ENCODE measurements around the gene SKI.

The SKI gene

GRCh38 chr1:2224170-2224584 is 3.9 kb upstream of the SKI start:
- in situ Hi-C loops (cut with HindIII; ENCODE audit: low sequenced_read_pairs) = no loop called here
- no peak for DNase-seq (ENCODE audit: low read depth, low spot score)
- TF ChIP-seq CTCF (IDR thresholded peaks at IDR 0.05; ENCODE audit: low read depth, low read length) = no peak

GRCh38 chr1:2224631-2225428 is 3.3 kb upstream of the SKI start:
- in situ Hi-C loops (cut with HindIII; ENCODE audit: low sequenced_read_pairs) = no loop called here
- no peak for DNase-seq (ENCODE audit: low read depth, low spot score)
- TF ChIP-seq CTCF (IDR thresholded peaks at IDR 0.05; ENCODE audit: low read depth, low read length) = no peak
- H3K4me3 ChIP-seq (ENCODE audit: low read depth, low read length) = no peak overlapping the region

More at GRCh38 chr1:2224170-2224584, 3.9 kb upstream of the SKI start:
- H3K4me3 ChIP-seq (ENCODE audit: low read depth, low read length) = no peak overlapping the region

- H3K4me3 ChIP-seq (ENCODE audit: low read depth, low read length) = peak overlapping the region; percentile 52
- no peak for TF ChIP-seq CTCF (IDR thresholded peaks at IDR 0.05; ENCODE audit: low read depth, low read length)
- DNase-seq (ENCODE audit: low read depth, low spot score) = no peak
These were observed 1.4 kb upstream of the SKI start for GRCh38 chr1:2226525-2227345.

GRCh38 chr1:2227346-2228156 is 568 bp upstream of the SKI start:
- peak; percentile 97 for DNase-seq (ENCODE audit: low read depth, low spot score)
- H3K4me3 ChIP-seq (ENCODE audit: low read depth, low read length) = peak overlapping the region; percentile 52
- in situ Hi-C loops (cut with HindIII; ENCODE audit: low sequenced_read_pairs) = no loop called here
- TF ChIP-seq CTCF (IDR thresholded peaks at IDR 0.05; ENCODE audit: low read depth, low read length) = no peak

More at GRCh38 chr1:2226525-2227345, 1.4 kb upstream of the SKI start:
- in situ Hi-C loops (cut with HindIII; ENCODE audit: low sequenced_read_pairs) = no loop called here

GRCh38 chr1:2228694-2229036 is 546 bp downstream of the SKI start:
- in situ Hi-C loops (cut with HindIII; ENCODE audit: low sequenced_read_pairs) = no loop called here
- TF ChIP-seq CTCF (IDR thresholded peaks at IDR 0.05; ENCODE audit: low read depth, low read length) = no peak
- no peak for DNase-seq (ENCODE audit: low read depth, low spot score)
- peak overlapping the region; percentile 88 for H3K4me3 ChIP-seq (ENCODE audit: low read depth, low read length)
